ENCODE data around the gene DNAH3.
"Not testable (repeated sequence)": the region's sequence is repeated elsewhere in the genome, so short reads cannot be mapped to it uniquely, and the experiment has no call there.

Gene DNAH3

GRCh38 chr16:20949660-20950059 lies 201.0 kb downstream of the DNAH3 start:
- TF ChIP-seq ZNF274 (IDR thresholded peaks at IDR 0.05; ENCODE audit: low read depth, low read length): no peak
- H3K4me3 ChIP-seq (ENCODE audit: low read length): no peak overlapping the region

- no peak for TF ChIP-seq ZNF274 (IDR thresholded peaks at IDR 0.05; ENCODE audit: low read depth, low read length)
- no peak overlapping the region for H3K4me3 ChIP-seq (ENCODE audit: low read length)
These were observed 202.2 kb downstream of the DNAH3 start for GRCh38 chr16:20948444-20948843.

- no peak overlapping the region for H3K4me3 ChIP-seq (ENCODE audit: low read length)
- TF ChIP-seq ZNF274 (IDR thresholded peaks at IDR 0.05; ENCODE audit: low read depth, low read length): no peak
These were observed 204.5 kb downstream of the DNAH3 start for GRCh38 chr16:20946015-20946629.

- not testable (repeated sequence) for H3K4me3 ChIP-seq (ENCODE audit: low read length)
These were observed 205.1 kb downstream of the DNAH3 start for GRCh38 chr16:20945575-20945875.

- TF ChIP-seq ZNF274 (IDR thresholded peaks at IDR 0.05; ENCODE audit: low read depth, low read length): no peak
- H3K4me3 ChIP-seq (ENCODE audit: low read length): no peak overlapping the region
These were observed 205.6 kb downstream of the DNAH3 start for GRCh38 chr16:20944861-20945574.

GRCh38 chr16:20942256-20942655 lies 208.4 kb downstream of the DNAH3 start:
- no peak overlapping the region for H3K4me3 ChIP-seq (ENCODE audit: low read length)
- TF ChIP-seq ZNF274 (IDR thresholded peaks at IDR 0.05; ENCODE audit: low read depth, low read length): no peak

GRCh38 chr16:20941636-20941926 lies 209.1 kb downstream of the DNAH3 start:
- no peak overlapping the region for H3K4me3 ChIP-seq (ENCODE audit: low read length)
- no peak for TF ChIP-seq ZNF274 (IDR thresholded peaks at IDR 0.05; ENCODE audit: low read depth, low read length)

- H3K4me3 ChIP-seq (ENCODE audit: low read length): no peak overlapping the region
- TF ChIP-seq ZNF274 (IDR thresholded peaks at IDR 0.05; ENCODE audit: low read depth, low read length): no peak
These were observed 209.6 kb downstream of the DNAH3 start for GRCh38 chr16:20940871-20941635.

GRCh38 chr16:20939611-20940010 lies 211.0 kb downstream of the DNAH3 start:
- no peak for TF ChIP-seq ZNF274 (IDR thresholded peaks at IDR 0.05; ENCODE audit: low read depth, low read length)
- H3K4me3 ChIP-seq (ENCODE audit: low read length): no peak overlapping the region

- no peak for TF ChIP-seq ZNF274 (IDR thresholded peaks at IDR 0.05; ENCODE audit: low read depth, low read length)
These were observed 212.2 kb downstream of the DNAH3 start for GRCh38 chr16:20938426-20938825.

GRCh38 chr16:20937736-20938135 lies 212.9 kb downstream of the DNAH3 start:
- H3K4me3 ChIP-seq (ENCODE audit: low read length): no peak overlapping the region
- no peak for TF ChIP-seq ZNF274 (IDR thresholded peaks at IDR 0.05; ENCODE audit: low read depth, low read length)

More at GRCh38 chr16:20938426-20938825, 212.2 kb downstream of the DNAH3 start:
- no peak overlapping the region for H3K4me3 ChIP-seq (ENCODE audit: low read length)

- no peak for TF ChIP-seq ZNF274 (IDR thresholded peaks at IDR 0.05; ENCODE audit: low read depth, low read length)
- H3K4me3 ChIP-seq (ENCODE audit: low read length): no peak overlapping the region
These were observed 217.1 kb downstream of the DNAH3 start for GRCh38 chr16:20933589-20933988.

- no peak for TF ChIP-seq ZNF274 (IDR thresholded peaks at IDR 0.05; ENCODE audit: low read depth, low read length)
- H3K4me3 ChIP-seq (ENCODE audit: low read length): no peak overlapping the region
These were observed 219.5 kb downstream of the DNAH3 start for GRCh38 chr16:20931066-20931600.

- TF ChIP-seq ZNF274 (IDR thresholded peaks at IDR 0.05; ENCODE audit: low read depth, low read length): no peak
- H3K4me3 ChIP-seq (ENCODE audit: low read length): no peak overlapping the region
These were observed 220.3 kb downstream of the DNAH3 start for GRCh38 chr16:20930365-20930690.

GRCh38 chr16:20929676-20930364 lies 220.8 kb downstream of the DNAH3 start:
- not testable (repeated sequence) for H3K4me3 ChIP-seq (ENCODE audit: low read length)
